HG03469 (cell line): Measurements from ENCODE around the gene PTHLH.

Experiments used
- ATAC-seq: cut with Tn5 transposase; IDR thresholded peaks from one replicate; pipeline ENCODE4 v1.9.1; 2021; ENCODE audit warnings: mild to moderate bottlenecking, moderate library complexity, moderate number of reproducible peaks; ENCODE audit not compliant: unreplicated experiment

PTHLH gene

GRCh38 chr12:27975222-27976136 is 2.9 kb upstream of the PTHLH start:
- ATAC-seq, result no peak

- no peak for ATAC-seq
These were observed 2.2 kb upstream of the PTHLH start for GRCh38 chr12:27974735-27975221.

GRCh38 chr12:27973487-27973890 is 956 bp upstream of the PTHLH start:
- no peak for ATAC-seq

GRCh38 chr12:27971606-27972005 is 927 bp downstream of the PTHLH start:
- no peak for ATAC-seq

GRCh38 chr12:27971121-27971489 is 1.4 kb downstream of the PTHLH start:
- ATAC-seq, result no peak

GRCh38 chr12:27970401-27971120 is 2.0 kb downstream of the PTHLH start:
- ATAC-seq, result peak; percentile 4

GRCh38 chr12:27969624-27970400 is 2.7 kb downstream of the PTHLH start:
- peak; percentile 75 for ATAC-seq

GRCh38 chr12:27968972-27969623 is 3.4 kb downstream of the PTHLH start:
- no peak for ATAC-seq

GRCh38 chr12:27967551-27968054 is 4.9 kb downstream of the PTHLH start:
- no peak for ATAC-seq

- ATAC-seq, result no peak
These were observed 5.7 kb downstream of the PTHLH start for GRCh38 chr12:27966870-27967269.

GRCh38 chr12:27965966-27966365 is 6.6 kb downstream of the PTHLH start:
- ATAC-seq, result no peak

- ATAC-seq, result no peak
These were observed 7.1 kb downstream of the PTHLH start for GRCh38 chr12:27965411-27965810.

- no peak for ATAC-seq
These were observed 8.4 kb downstream of the PTHLH start for GRCh38 chr12:27964123-27964522.

GRCh38 chr12:27960821-27961220 is 11.7 kb downstream of the PTHLH start:
- ATAC-seq, result no peak

GRCh38 chr12:27958675-27959074 is 13.9 kb downstream of the PTHLH start:
- ATAC-seq, result no peak

- ATAC-seq, result no peak
These were observed 15.2 kb downstream of the PTHLH start for GRCh38 chr12:27957366-27957765.

- no peak for ATAC-seq
These were observed 18.7 kb downstream of the PTHLH start for GRCh38 chr12:27953817-27954216.

GRCh38 chr12:27953348-27953747 is 19.2 kb downstream of the PTHLH start:
- ATAC-seq, result no peak

GRCh38 chr12:27952510-27952909 is 20.0 kb downstream of the PTHLH start:
- no peak for ATAC-seq

GRCh38 chr12:27951898-27952297 is 20.6 kb downstream of the PTHLH start:
- ATAC-seq, result no peak
